GM19397 (cell line): ENCODE data around the gene KPTN.

Experiments used
- ATAC-seq: cut with Tn5 transposase; IDR thresholded peaks from one replicate; pipeline ENCODE4 v1.9.1; 2021; ENCODE audit warnings: mild to moderate bottlenecking, moderate library complexity; ENCODE audit not compliant: unreplicated experiment

KPTN gene

GRCh38 chr19:47471381-47471732, 12.7 kb downstream of the KPTN start:
- ATAC-seq, result no peak

DNA sequence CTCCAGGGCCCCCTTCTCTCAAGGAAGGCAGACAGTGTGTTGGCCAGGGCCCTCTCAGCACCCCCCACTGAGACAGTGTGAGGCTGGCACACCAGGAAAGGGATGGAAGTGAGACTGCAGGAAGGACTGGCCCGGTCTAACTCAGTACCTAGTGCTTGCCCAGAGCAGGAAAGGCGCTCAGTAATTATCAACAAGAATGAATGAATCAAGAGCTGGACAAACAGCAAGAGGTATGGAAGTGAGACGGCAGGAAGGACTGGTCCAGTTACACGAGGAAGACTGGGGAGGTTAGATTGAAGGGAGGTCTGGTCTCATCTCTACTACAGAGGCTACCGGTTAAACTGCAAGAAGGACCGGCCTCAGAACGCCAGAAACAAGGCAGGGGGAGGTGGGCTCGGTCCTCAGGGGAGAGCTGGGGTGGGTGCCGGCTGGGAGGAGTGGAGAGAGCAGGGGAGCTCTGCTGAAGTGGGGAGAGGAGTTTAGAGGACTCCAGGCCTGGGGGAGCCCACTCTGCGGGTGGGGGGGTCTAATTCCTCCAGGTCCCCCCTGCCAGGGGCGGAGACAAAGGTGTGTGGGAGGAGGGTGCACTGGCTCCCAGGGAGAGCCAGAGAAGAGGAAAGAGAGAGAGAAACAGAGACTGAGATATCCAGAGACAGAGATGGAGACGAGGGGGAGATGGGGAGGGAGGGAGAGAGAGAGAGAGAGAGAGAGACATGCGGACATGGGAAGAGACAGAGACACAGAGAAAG, 13.4 kb downstream of the KPTN start:
- no peak for ATAC-seq

- no peak for ATAC-seq
Measured at GRCh38 chr19:47469719-47470118, 14.3 kb downstream of the KPTN start.

- ATAC-seq, result no peak
Measured at GRCh38 chr19:47469363-47469700, 14.7 kb downstream of the KPTN start.

DNA sequence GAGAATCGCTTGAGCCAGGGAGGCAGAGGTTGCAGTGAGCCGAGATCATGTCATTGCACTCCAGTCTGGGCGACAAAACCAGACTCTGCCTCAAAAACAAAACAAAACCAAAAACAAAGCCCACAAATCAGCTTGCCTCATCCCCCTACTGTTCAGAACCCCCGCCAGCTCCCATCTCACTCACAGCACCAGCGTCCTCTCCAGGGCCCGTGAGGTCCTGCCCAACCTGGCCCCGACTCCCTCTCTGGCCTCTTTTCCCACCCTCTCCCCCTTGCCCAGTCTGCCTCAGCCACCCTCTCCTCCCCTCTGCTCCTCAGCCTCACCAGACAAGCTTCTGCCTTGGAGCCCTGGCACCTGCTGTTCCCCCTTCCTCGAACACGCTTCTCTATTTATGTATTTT, 16.1 kb downstream of the KPTN start:
- no peak for ATAC-seq

DNA sequence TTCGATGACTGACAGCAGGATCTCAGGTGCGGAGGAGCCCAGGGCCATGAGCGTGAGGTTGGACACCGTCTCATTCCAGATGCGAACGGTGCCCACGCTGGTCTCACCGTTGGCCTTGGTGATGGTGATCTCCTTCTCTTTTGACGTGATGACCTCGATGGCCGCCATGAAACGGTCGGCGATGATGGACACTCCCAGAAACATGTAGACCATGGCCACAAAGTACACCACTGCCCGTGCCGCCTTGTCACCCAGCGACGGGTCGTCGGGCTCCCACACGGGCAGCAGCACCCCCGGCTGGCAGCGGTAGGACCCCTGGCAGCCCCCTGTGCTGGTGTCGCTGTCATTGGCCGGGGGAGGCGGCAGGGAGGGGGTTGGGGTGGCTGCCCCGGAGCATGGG, 18.1 kb downstream of the KPTN start:
- ATAC-seq, result no peak

- ATAC-seq, result no peak
Measured at GRCh38 chr19:47464675-47465419, 19.2 kb downstream of the KPTN start.

GRCh38 chr19:47461876-47462275, 22.1 kb downstream of the KPTN start:
- no peak for ATAC-seq

DNA sequence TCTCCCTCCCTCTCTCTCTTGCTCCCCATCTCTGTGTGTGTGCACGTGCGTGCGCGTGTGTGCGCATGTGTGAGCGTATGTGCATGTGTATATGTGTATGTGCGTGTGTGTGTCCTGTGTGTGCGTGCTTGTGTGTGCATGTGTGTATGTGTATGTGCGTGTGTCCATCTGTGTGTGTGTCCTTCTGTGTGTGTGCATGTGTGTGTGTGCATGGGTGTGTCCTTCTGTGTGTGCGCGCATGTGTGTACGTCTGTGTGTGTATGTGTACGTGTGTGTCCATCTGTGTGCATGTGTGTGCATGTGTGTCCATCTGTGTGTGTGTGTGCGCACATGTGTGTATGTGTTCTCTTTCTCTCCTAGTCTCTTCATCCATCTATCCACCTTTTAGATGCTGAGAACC, 24.5 kb downstream of the KPTN start:
- ATAC-seq, result no peak

GRCh38 chr19:47458672-47459071, 25.3 kb downstream of the KPTN start:
- no peak for ATAC-seq

DNA sequence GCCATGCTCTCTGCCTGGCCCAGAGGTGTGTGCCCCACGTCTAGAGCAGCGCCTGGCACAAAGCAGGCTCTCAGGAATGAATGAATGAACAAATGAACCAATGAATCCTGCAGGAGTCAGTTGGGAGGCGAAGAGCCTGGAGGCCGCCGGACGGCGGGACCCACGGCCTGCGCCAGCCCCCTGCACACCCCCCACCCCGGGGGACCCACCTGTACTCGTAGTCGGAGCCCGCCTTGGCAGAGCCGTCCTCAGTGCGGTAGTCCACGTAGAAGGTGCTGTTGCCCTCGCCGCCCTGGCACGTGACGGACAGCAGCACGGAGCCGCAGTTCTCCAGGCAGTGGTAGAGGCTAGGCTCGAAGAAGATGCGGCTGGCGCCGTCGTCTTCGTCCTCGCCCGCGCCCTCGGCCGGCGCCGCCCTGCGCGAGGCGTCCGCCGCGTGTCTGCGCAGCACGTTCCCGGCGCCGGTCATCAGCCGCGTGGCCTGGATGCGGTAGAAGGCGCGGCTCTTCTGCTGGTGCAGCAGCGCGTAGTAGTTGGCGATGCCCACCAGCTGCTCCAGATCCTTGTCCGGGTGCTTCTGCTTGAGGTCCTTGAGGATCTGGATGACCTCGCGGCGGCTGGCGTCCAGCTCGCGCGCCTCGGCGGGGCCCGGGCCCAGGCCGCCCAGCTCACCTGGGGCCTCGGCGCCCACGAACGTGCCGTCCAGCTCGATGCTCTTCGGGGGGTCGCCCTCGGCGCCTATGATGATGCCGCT, 27.1 kb downstream of the KPTN start:
- no peak for ATAC-seq

DNA sequence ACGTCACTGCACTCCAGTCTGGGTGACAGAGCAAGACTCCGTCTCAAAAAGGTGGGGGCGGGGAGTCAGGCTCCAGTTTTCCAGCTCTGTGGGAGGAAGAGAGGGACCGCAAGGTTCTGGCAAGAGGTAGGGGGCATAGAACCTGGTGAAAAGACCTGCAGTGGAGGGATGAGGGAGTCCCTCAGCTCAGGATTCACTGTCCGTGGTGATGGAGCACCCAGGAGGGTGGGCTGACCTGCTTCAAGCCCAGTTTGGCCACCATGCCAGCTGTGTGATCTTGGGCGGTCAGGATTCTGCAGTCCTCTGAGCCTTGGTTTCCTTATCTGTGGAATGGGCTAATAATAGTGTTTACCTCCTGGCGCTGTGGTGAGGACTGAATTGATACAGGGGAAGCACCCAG, 33.5 kb downstream of the KPTN start:
- ATAC-seq, result no peak

DNA sequence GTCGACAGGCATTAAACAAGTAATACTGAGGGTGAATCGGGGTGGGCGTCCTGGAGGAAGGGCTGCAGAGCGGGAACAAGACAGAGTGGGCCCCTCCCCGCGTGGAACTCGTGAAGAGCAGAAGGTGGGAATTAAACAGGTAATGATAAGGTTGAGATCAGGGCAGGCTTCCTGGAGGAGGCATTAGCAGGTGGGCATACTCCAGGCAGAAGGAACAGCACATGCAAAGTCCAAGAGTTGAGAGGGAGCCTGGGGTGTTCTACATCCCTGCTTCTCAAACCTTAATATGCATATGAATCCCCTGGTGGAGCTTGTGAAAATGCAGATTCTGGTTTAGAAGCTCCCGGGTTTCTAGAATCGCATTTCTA, 35.7 kb downstream of the KPTN start:
- no peak for ATAC-seq

GRCh38 chr19:47447470-47448359, 36.3 kb downstream of the KPTN start:
- ATAC-seq, result no peak

- ATAC-seq, result no peak
Measured at GRCh38 chr19:47446534-47447469, 37.2 kb downstream of the KPTN start.

- no peak for ATAC-seq
Measured at GRCh38 chr19:47445937-47446402, 38.0 kb downstream of the KPTN start.

DNA sequence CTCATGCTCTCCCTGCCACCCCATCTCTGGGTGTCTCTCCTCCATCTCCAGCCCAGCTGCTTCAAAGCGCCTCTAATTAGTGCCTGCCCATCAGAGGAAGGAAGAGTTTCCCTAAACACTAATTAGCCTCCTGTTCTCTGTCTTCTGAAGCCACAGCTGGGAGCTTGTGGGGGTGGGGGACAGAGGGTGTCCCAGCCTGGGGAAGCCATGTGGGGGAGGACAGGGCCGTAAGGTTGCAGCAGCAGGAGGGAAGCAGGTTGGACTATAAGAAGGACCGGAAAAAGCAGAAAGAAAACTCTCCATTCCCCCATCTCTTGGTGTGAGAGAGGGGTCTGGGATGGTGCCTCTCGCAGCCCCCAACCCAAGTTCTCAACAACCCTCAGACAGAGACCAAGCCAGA, 38.5 kb downstream of the KPTN start:
- no peak for ATAC-seq

DNA sequence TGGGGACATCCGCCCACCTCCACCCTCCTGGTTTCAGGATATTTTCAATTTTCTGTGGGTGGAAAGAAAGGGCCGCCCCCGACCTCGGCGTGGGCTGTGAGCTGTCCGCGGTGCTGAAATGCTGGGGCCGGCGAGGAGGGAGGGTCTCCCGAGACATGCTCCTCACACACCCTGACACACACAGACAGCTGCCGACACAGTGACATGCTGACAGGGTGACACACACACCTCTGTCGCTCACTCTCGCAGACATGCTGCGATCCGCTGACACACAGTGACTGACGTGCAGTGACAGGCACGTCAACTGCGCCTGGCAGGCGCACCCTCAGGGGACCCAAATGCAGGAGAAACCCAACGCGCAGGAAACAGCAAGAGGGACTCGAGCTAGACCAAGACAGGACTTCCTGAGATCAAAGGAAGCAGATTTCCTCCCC, 39.6 kb downstream of the KPTN start:
- no peak for ATAC-seq

DNA sequence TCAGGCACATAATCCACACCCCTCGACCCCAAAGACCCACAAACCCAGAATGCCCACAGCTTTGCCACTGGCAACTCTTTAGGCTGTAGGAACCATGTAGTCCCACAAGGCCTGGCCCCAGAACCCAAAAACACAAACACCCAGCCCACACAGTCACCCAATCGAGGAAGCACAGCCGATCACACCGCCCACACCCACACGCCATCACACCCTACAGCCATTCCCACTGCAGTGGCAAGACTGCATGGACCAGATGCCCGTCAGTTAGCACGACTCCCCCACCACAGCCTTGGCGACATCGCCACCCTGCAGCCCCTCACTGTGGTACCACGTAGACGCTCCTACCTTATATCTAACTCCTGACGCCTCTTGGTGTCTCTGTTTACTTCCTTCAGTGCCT, 40.7 kb downstream of the KPTN start:
- ATAC-seq, result no peak

GRCh38 chr19:47438793-47439220, 45.2 kb downstream of the KPTN start:
- no peak for ATAC-seq
